Fibroblast of the aortic adventitia (primary cell): ENCODE results near the gene SCN5A. TPM values are rescaled to one million over a fixed set of nuclear protein-coding genes. Genes with fewer than 3 reads are reported as not detected.

Experiments
- DNase-seq: peaks from one replicate; pipeline ENCODE4 v3.0.0-alpha.2; 2010; ENCODE audit warnings: low read depth
- H3K4me3 ChIP-seq: 2 replicates; pipeline ENCODE4 v1.5.1; 2011; ENCODE audit warnings: low read depth, mild to moderate bottlenecking, control low read depth, low read length, moderate library complexity
- CTCF ChIP-seq: IDR thresholded peaks from 2 replicates; pipeline ENCODE4 v1.5.1; 2011; ENCODE audit warnings: mild to moderate bottlenecking, low read length, control low read depth, inconsistent platforms; ENCODE audit not compliant: insufficient read depth
- total RNA-seq: library from RNA; depleted of rRNA; stranded (reverse); fragments of >200 nt; gene quantifications from 2 replicates; pipeline ENCODE4 v1.2.3, GENCODE V29; 2012; ENCODE audit warnings: low replicate concordance

SCN5A gene
- total RNA-seq, 1 donor = 0.99 TPM

GRCh38 chr3:38583688-38584087 lies 65.8 kb downstream of the SCN5A start:
- DNase-seq = no peak
- H3K4me3 ChIP-seq = no peak overlapping the region
- no peak for TF ChIP-seq CTCF

GRCh38 chr3:38582941-38583645 lies 66.4 kb downstream of the SCN5A start:
- TF ChIP-seq CTCF = no peak
- H3K4me3 ChIP-seq = no peak overlapping the region
- DNase-seq = no peak

GRCh38 chr3:38582316-38582715 lies 67.2 kb downstream of the SCN5A start:
- TF ChIP-seq CTCF = no peak
- no peak overlapping the region for H3K4me3 ChIP-seq
- DNase-seq = no peak

- no peak overlapping the region for H3K4me3 ChIP-seq
- no peak for TF ChIP-seq CTCF
- DNase-seq = no peak
Observed at GRCh38 chr3:38581774-38582173, 67.7 kb downstream of the SCN5A start.

GRCh38 chr3:38580450-38581382 lies 68.8 kb downstream of the SCN5A start:
- no peak for TF ChIP-seq CTCF
- DNase-seq = no peak
- H3K4me3 ChIP-seq = no peak overlapping the region

- TF ChIP-seq CTCF = no peak
- no peak overlapping the region for H3K4me3 ChIP-seq
- peak; percentile 27 for DNase-seq
Observed at GRCh38 chr3:38579551-38580449, 69.7 kb downstream of the SCN5A start.
